Ecto neural progenitor cell (in vitro differentiated cells): ENCODE measurements around the gene OLIG3.

Experiments used
- DNase-seq: peaks from one replicate; pipeline ENCODE4 v3.0.0-alpha.2; 2018; ENCODE audit warnings: low spot score

OLIG3 gene

DNA sequence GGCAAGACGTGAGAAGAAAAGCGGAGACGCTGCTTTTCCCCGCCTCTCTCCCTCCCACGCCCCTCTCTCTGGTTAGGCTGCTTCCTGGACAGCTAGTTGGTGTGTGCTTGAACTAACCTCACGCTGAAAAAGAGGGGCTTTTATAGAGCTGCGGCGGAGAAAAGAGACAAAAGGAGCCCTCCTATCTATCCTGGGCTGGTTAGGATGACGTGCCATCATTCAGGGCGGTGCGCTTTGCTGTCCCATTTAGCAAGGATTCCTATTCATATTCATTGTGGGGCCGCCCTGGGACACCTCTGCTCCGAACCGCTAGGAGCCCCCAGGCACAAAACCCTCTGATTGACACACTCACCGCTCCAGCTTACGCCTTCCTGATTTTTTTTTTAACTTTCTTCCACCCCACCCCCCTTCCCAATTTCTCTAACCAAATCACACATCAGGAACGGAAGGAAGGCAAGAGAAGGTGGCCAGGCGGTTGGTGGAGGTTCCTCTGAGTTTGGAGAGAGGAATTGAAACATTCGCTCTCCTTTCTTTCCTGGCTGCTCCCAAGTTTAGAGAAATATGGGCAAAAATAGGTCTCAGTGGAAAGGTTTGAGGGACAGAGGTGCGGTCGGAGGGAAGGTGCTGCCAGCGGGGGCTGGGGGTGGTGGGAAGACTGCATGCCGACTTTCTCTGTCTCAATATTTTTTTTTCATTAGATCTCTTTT is at the start of gene OLIG3:
Gene OLIG3 (minus strand): TSS at position 114 of the 707 bp plus-strand sequence. CDS start 224 bp downstream, outside the sequence.
- DNase-seq, result peak; percentile 59

DNA sequence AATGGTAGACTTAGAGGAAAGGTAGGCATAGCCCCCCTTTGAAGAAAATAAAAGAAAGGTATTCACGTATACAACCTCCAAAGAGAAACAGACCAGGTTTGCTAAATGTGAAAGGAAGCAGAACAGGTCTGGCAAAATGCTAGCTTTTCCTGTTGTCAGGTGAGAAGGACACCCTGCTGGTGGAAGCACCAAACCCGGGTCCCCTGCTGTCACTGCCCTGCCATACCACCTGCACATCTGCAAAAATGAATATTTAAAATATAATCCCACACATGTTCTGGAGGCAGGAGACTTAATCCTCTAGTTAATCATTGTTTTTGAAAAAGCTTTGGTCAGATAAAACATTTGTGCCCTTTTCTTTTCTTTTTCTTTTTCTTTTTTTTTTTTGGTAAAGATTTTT is 48.9 kb upstream of the OLIG3 start:
- no peak for DNase-seq

DNA sequence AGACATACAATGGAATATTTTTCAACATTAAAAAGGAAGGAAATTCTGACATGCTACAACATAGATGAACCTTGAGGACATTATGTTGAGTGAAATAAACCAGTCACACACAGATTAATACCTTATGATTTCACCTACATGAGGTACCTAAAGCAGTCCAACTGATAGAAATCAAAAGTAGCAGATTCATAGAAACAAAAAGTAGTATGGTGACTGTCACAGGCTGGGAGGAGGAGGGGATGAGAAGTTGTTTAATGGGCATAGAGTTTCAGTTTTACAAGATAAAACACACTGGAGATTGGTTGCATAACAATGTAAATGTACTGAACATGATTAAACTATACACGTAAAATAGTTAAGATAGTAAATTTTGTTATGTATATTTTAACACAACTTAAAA is 48.5 kb upstream of the OLIG3 start:
- no peak for DNase-seq

DNA sequence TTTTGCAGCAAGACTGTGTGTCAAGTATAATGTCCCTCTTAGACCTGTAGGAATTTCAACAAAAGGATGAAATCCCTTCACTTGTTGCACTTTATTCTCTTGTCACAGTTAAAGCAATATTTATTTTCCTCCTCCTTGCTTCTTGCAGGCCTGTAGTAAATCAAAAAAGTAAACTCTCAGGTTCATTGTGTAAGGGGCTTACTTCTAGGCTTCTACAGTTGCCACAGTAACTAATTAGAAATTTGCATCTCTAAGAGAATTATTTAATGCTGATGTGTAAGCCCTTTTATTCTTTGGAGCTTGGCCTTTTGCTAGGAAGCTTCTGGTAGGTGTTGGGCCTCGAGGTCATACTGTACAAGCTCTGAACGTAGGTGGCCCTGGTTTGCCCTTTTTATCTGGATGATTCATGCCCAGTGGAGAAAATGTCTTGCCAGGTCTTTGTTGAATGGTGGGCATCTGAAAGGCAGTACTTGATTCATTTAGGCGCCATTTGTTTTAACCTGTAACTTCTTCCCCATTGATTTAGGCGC is 47.4 kb upstream of the OLIG3 start:
- no peak for DNase-seq

DNA sequence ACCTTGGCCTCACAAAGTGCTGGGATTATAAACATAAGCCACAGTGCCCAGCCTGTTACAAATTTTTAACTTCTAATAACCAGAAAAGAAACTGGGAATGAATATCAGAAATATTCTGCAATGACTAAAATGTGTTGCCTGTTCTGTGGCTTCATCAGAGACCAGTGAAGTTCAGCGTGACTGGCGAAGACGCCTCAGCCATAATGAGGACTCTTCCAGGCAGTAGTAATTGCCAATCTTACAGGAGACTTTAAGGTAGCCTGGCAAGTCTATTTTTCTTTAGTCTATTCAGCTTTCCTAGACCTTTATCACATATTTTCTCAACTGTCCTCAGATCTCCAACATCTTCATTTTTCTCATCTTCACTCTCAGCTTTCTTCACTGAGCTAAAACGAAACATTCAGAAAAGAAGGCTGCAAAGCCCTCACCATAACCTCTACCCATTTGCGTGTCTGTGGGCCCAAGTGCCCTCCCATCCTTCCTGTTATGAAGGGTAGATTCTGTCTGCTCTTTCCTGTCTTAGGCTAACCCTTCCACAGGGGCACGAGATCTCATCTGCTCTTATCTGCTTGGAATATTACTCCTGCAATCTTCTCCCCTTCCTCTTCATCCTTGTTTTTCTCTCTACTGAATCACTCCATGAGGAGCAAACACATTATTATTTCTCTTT is 42.0 kb upstream of the OLIG3 start:
- DNase-seq, result no peak

DNA sequence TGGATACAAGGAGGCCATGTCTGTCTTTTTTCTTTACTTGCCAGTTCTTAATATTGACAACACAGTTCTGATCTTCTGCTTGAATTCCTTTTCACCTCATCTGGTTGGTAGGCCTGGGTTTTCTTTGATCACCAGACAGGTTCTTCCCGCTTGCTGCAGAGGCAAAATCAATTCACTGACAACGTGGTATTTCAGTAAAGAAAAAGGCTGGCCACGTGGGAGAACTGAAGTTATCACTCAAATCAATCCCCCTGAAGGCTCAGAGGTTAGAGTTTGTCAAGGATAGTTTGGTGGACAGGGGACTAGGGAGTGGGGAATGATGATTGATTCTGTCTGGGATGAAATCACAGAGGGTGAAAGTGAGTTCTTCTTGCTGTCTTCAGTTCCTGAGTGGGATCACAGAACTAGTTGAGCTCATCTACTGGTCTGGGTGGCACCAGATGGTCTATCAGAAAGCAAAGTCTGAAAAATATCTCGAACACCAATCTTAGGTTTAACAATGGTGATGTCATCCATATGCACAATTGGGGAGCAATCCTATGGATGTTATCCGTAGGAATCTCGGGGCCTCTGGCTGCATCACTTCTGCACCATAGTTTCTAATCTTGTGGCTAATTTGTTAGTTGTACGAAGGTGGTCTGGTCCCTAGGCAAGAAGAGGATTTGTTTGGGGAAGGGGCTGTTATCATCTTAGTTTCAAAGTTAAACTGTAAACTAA is 37.3 kb upstream of the OLIG3 start:
- no peak for DNase-seq

DNA sequence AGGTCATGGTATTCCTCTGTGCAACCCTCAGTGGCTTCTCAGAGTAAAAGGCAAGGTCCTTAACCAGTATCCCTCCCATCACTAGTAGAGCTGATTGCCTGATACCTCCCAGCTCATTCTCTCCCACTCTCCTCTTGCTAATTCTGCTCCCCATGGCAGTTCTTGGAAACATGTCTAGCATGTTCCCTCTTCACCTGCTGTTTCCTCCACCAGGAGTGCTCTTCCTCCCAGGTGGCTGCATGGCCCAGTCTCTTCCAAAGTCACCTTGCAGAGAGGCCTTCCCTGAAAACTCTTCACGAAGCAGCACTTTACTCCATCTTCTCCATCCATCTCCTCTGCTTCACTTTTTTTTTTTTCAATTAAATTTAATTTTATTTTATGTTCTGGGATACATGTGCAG is 36.2 kb upstream of the OLIG3 start:
- DNase-seq, result no peak

DNA sequence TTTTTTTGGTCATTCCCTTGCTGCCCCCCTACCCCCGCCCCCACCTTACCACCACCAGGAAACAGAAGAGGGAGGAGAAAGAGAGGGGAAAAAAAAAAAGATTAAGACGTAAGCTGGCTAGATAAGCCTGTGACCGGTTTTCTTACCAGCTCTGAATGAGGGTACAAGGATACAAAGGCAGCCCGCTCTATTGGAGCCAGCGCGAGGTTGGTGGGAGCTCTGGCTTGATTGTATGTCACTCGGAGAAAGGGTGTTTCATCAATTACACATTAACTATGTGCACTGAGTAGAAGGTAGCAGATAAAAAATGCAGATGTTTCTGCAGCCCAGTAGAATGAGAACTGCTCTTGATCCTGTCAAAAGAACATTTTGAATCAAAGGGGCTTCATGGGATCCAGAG is 28.6 kb upstream of the OLIG3 start:
- no peak for DNase-seq

DNA sequence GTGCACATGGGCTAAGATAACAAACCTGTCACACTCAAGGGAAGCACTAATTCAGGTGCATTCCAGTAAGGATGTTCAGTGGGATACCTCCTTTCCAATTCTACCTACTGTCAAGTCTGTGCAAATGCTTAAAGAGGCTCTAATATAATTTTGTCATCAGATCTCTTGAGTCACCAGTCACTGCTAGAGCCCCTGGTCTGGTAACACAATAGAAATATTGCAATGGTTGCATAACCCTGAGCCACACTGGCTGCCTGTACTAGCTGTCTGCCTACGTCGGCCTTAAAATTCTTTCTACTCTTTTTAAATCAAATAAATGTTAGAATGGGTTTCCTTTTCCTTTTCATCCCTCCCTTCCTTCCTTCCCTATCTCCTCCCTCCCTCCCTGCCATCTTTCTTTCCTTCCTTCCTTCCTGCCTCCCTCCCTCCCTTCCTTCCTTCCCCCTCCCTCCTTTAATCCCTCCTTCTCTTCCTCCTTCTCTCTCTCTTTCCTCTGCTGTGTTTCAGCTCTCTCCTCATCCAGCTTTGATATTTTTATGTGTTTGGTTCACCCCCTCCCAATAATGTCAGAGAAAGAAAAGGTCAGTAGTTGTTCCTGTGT is 28.1 kb upstream of the OLIG3 start:
- DNase-seq, result no peak

DNA sequence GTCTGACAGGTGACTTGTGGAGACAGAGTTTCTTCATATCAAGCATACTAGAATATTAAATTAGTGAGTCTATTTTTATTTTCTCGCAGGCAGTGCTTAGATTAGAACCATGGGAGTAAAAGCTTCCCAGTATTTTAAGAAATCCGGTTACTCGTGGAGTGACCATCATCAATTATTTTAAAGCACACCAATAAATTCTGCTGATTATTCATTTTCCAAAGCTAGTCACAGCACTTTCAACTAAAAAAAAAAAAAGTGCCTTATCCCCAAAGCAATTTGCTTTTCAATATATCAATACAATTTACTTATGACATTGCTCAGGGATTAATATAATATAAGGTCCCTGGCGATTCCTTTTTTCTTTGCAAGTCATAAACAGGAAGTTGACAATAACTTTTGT is 26.3 kb upstream of the OLIG3 start:
- DNase-seq, result no peak

DNA sequence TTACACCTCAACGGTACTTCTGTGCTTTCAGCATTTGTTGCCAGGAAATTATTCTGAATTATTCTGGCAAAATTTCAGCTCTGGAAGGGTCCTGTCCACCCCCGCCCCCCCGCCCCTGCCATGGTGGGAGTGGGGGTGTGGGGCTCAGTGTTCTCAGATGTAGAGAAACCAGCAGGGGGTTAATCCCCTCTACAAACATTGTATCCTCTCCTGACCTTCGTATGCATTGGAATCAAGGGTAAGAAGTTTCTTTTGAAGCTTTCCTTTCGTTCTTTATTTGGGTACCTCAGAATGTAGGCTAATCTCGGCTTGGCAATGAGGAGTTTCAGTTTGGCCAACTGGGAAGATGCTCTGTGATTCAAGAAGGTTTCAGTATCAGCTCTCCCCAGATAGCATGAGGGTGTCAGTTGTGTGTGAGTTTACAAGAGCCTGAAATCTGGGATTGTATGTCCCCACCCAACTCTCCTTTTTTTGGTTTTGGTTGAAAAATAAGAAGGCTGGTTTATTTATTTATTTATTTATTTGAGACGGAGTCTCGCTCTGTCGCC is 25.5 kb upstream of the OLIG3 start:
- DNase-seq, result no peak

DNA sequence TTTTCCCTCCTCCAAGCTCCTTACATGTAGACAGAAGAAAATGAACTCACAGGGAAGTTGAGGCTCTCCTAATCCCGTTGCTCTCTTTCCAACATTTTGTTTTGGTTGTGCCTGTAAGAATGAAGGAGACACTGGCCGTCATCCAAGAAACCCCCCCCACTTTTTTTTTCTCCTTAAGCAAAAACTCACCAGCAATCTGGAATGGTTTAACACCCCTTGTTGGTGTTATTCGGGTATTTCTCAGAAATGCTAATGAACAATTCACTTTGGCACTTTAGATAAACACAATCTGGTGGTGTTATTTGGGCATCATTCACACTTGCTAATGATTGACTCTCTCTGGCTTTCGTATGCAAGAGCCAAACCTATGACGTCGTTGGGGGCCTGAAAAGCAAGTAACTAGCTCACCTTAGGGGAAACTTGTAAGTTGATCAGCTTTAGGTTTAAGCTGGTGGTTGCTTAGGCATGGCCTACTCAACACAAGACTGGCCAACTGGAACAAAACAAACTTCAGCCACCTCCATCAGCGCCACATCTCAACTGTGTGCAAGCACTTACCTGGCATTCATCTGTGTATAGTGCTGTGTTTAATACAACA is 24.3 kb upstream of the OLIG3 start:
- DNase-seq, result no peak

DNA sequence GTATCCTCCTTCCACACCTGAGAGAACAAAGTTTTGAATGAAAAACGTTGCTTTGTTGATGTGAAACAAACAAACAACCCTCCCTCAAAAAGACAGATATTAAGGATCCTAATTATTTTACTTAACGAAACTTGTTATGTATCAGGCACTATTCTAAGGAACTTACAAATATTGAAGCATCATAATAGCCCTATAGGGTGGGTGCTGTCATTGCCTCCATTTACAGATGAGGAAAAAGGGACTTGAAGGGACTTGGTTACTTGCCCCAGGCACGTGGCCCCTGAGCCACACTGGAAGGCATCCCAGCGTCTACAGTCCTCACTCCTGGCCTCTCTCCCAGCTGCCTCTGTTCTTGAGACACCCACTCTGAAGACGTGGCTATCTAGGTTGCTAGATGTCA is 20.2 kb upstream of the OLIG3 start:
- no peak for DNase-seq

DNA sequence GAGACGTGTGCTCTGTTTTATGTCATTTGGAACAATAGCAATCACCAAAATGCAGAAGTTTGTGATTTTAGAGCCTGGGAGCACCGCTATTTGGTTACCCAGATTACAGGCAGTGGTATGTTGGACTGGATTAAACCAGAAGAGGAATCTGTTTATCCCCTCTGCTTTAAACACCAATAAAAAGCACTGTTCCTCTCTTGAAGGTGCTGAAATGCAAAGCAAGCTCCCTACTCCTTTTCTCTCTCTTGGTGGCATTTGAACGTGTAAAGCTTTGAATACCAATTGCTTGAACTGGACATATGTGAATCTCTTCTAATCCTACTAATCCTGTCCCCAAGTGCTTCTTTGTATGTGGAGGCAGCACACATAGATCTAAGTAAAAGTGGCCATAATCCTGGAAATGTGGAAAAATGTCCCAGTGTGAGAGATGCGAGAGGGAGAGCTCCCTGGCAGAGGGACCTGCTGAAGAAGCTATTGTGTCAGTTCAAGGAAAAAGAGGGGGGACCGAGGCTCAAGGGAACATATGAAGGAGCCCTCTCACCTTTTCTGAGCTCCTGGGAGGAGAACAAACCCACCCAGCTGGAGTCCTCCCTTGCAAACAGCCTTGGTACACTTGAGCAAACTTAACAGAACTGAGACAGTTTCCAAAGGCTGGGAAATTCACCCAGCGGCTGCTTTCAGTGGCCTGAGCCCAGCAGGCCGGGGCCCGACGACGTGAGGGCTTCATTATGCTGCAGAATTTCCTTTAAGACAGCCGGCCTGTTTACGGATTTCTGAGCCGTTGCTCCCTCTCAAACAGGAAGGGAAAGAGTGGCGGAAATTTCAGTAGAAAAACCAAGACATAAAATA is 18.8 kb upstream of the OLIG3 start:
- peak; percentile 63 for DNase-seq

DNA sequence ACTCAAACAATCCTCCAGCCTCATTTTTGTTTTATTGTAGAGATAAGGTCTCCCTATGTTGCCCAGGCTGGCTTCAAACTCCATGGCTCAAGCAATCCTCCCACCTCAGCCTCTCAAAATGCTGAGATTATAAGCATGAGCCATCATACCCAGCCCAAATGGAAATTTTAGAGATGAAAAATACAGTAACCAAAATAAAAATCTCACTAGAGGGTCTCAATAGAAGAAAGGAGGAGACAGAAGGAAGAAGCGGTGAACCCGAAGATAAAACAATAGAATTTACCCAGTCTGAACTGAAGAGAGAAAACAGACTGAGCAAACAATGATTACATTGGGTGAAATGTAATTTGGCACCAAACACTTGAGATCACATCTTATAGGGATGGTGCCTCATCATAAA is 16.7 kb upstream of the OLIG3 start:
- no peak for DNase-seq

DNA sequence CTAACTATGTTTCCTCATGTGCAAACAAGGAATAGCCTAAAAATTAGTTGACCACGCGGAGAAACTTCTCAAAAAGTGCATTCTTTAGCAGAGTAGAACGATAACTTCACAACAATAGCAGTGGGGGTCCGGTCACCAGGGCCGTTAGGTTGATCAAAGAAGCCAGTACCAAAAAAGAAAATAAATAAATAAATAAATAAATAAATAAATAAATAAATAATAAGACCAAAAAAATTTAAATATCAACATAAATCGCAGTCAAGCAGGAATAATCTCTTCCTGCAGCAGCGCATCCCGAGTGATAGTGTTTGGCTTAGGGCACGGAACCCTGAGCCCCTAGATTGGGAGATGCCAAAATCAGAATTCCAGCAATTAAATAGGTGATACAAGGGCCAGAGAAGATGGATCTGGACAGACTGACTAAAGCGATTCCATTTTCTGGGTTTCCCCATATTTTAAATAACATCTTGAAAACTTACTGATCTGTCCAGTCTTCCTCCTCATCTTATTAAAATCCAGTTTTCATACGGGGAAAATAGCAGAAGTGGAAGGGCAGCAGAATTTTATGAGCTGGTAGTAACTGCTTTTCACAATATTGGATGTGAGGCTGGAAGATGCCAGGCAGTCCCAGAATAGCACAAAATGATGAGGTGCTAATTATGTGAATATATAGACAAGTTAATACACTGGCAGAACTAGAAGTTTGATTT is 4.4 kb upstream of the OLIG3 start:
- no peak for DNase-seq

DNA sequence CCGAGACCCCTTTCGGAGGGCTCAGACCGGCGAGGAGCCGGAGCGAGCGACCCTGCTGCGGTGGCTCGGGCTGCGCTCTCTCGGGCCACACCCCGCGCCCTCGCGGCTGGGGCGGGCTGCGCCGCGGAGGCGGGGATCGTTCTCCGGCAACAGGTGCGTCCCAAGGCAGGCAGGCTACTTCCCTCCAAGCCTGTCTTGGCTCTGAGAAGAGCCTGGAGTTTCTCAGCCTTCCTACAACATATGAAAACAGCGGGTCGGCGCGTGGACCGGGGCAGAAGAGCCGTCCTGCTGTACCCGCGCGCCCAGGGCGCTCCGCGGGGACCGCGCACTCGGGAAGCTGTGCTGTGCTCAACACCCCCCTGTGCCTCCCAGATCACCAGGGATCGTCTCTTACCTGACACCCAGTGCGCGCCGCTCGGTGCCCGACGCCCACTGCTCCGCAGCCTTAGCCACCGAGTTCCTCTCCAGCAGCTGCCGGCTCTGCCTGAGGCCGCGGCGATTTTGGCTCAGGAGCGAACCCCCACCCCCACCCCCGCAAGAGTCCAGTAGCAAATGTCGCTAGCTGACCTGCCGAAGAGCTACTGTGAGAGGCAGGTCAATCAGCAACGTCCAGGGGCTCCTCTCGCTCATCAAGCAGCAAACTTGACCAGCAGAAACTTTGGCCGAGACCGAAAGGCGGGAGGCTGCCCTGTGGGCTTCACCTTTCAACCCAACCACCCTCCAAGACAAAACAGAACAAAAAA is 3.7 kb upstream of the OLIG3 start:
- peak; percentile 64 for DNase-seq

DNA sequence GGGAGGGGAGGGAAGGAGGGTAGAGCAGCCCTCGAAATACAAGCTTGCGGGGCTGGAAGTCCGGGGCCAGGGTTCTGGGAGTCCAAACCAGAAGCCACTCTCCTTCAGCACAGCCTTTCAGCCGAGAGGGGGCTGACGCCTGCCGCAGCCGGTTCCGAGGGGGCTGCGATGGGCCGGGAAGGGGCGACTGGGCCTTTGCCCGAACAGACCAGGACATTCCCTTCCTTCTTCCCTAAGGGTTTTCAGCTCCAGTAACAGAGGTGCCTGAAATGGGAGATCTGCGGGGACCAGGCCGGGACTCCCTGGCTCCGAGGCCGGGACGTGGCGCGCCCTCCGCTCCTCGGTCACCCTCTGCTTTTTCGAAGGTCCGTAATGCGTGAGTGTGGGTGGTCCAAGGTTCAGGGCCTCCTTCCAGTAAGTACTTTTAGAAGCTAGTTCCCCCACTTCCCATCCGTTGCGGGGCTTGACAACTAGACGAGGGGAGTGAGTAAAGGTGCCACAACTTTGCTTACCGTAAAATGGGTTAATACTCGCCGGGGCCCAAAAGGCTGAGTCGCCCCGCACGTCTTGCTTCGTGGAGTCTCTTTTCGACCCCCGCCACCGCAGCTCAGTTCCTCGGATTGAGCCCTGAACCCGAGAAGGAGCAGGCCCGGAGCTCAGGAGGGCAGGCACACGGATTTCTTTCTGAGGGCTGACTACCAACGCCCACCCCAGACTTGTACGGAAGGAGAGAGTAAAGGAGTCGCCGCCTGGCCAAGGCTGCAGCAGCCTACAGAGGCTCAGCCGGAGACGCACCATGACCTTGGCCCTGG is 2.9 kb upstream of the OLIG3 start:
- DNase-seq, result peak; percentile 56

DNA sequence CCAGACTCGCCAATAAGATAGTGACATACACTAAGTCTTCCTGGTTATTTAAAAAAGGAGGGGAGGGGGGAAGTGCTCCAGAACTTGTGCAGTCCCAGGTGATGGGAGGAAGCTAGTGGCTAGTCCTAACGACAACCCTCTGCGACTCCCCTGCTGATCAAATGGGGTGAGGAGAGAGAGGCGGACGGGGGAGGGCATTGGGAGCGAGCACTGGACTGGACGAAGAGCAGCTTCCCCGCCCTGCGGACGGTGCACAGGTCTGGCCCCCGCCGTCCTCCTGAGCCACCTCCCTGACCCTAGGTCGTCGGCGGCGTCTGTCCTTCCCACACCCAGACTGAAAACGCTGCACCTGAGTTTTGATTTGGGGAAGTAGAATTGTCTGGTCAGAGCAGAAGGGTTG is 2.2 kb upstream of the OLIG3 start:
- no peak for DNase-seq
